NCI-H2107 treated with DMSO at 0.1 percent for 48 hours (cell line): Measurements from ENCODE around the gene ANXA7.
"Not testable (repeated sequence)": the region's sequence is repeated elsewhere in the genome, so short reads cannot be mapped to it uniquely, and the experiment has no call there.

Source experiments
- DNase-seq: peaks from one replicate; lab custom pipeline; 2025; ENCODE audit not compliant: unreplicated experiment; lab: John Stamatoyannopoulos, UW

Gene ANXA7

DNA sequence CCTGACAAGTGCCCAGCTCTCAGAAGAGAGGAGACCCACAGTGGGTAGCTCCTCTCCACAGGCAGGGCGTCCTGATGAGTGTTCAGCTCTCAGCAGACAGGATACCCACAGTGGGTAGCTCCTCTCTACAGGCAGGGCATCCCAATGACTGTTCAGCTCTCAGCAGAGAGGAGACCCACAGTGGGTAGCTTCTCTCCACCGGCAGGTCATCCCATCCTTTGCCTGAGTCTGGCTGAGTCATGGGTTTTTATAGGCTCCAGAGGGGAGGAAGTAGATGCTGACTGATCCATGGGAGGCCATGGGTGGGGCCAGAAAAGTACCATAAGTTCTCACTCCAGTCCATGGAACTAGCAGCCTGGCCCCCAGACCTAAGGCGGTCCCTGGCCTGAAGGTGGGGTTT is 73.7 kb downstream of the ANXA7 start:
- no peak for DNase-seq

DNA sequence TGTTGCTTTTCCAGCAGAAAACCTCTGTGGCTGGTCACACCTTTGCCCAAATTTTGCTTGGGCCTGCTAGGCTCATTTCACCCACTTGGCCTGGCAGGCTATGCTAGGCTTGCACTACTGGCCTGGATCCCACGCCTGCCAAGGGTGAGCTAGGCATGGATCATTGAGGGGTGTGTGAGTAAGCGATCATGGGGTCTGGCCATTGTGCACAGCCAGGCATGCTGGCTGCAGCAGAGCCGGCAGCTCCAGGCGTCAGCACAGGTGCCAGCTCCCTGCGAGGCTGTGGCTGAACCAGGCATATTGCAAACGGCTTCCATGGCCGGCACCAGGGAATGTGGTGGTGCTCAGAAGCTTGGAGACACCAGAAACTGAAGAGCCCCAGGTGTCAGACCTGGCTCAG is 74.4 kb downstream of the ANXA7 start:
- DNase-seq, result no peak

- DNase-seq, result no peak
Observed at GRCh38 chr10:73338801-73339368, 75.0 kb downstream of the ANXA7 start.

GRCh38 chr10:73333202-73333601 is 80.7 kb downstream of the ANXA7 start:
- DNase-seq, result no peak

- DNase-seq, result no peak
Observed at GRCh38 chr10:73332379-73332778, 81.5 kb downstream of the ANXA7 start.

DNA sequence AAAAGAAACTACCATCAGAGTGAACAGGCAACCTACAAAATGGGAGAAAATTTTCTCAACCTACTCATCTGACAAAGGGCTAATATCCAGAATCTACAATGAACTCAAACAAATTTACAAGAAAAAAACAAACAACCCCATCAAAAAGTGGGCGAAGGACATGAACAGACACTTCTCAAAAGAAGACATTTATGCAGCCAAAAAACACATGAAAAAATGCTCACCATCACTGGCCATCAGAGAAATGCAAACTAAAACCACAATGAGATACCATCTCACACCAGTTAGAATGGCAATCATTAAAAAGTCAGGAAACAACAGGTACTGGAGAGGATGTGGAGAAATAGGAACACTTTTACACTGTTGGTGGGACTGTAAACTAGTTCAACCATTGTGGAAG is 85.3 kb downstream of the ANXA7 start:
- not testable (repeated sequence) for DNase-seq

DNA sequence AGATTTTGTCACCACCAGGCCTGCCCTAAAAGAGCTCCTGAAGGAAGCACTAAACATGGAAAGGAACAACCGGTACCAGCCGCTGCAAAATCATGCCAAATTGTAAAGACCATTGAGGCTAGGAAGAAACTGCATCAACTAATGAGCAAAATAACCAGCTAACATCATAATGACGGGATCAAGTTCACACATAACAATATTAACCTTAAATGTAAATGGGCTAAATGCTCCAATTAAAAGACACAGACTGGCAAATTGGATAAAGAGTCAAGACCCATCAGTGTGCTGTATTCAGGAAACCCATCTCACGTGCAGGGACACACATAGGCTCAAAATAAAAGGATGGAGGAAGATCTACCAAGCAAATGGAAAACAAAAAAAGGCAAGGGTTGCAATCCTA is 88.6 kb downstream of the ANXA7 start:
- not testable (repeated sequence) for DNase-seq
